H1 (cell line): ENCODE results near the gene BRSK2. TPM values are rescaled to one million over a fixed set of nuclear protein-coding genes. Genes with fewer than 3 reads are reported as not detected.
"Not testable (repeated sequence)": the region's sequence is repeated elsewhere in the genome, so short reads cannot be mapped to it uniquely, and the experiment has no call there.

Experiments
- CTCF ChIA-PET: fragments of 300-600 bp; sonication (Branson Sonifier 250); formaldehyde crosslinking; loops from one replicate; lab custom pipeline; 2021; ENCODE audit not compliant: partially characterized antibody; lab: Charles Lee
- POLR2A ChIA-PET: fragments of 300-600 bp; sonication (Branson Sonifier 250); formaldehyde crosslinking; loops from one replicate; lab custom pipeline; 2021; ENCODE audit warnings: inconsistent platforms; ENCODE audit not compliant: partially characterized antibody; lab: Charles Lee
- DNase-seq, 2 experiments: peaks; one replicate each; pipeline versions ENCODE4 v3.0.0 to v3.0.0-alpha.2; 2010 to 2022; ENCODE audit warnings: low spot score in 2 of 2, low read depth in 1 of 2, mixed read lengths in 1 of 2
- FAIRE-seq: peaks from 2 replicates; lab custom pipeline; 2011; peaks lifted over from hg19 to GRCh38; lab: Jason Lieb, UNC
- H2AFZ ChIP-seq: 2 replicates; pipeline ENCODE4 v1.8.1; 2012; ENCODE audit warnings: low read length, inconsistent platforms
- H2AK5ac ChIP-seq: 2 replicates; pipeline ENCODE4 v1.6.1; 2013; ENCODE audit warnings: low read depth, low read length
- H2BK120ac ChIP-seq: replicated peaks from 2 replicates; pipeline ENCODE3; 2013; ENCODE audit warnings: low read depth, low read length, inconsistent platforms
- H2BK12ac ChIP-seq: 2 replicates; pipeline ENCODE4 v1.6.1; 2013; ENCODE audit warnings: low read depth, low read length
- H2BK15ac ChIP-seq: 2 replicates; pipeline ENCODE4 v1.6.1; 2013; ENCODE audit warnings: low read length
- H2BK20ac ChIP-seq: 2 replicates; pipeline ENCODE4 v1.6.1; 2013; ENCODE audit warnings: low read length
- H2BK5ac ChIP-seq: 2 replicates; pipeline ENCODE4 v1.6.1; 2013; ENCODE audit warnings: low read depth, low read length
- H3K14ac ChIP-seq: 2 replicates; pipeline ENCODE4 v1.6.1; 2013; ENCODE audit warnings: inconsistent platforms; ENCODE audit not compliant: insufficient read length
- H3K18ac ChIP-seq: 2 replicates; pipeline ENCODE4 v1.6.1; 2013; ENCODE audit warnings: low read length; ENCODE audit errors: extremely low read depth
- H3K23ac ChIP-seq: 2 replicates; pipeline ENCODE4 v1.6.1; 2013; ENCODE audit warnings: inconsistent platforms; ENCODE audit not compliant: insufficient read length
- H3K23me2 ChIP-seq: 2 replicates; pipeline ENCODE4 v1.6.1; 2013; ENCODE audit warnings: low read depth, low read length
- H3K27ac ChIP-seq: 2 replicates; pipeline ENCODE4 v1.6.1; 2011; ENCODE audit warnings: low read depth, low read length, inconsistent platforms
- H3K27me3 ChIP-seq, 4 experiments: replicated peaks in 1 of 4; 1 replicate in 1 of 4; 2 replicates in 3 of 4; pipeline versions ENCODE4 v1.6.1 to v1.8.1; 2011 to 2013; ENCODE audit warnings: low read length in 3 of 4, mild to moderate bottlenecking in 3 of 4, inconsistent platforms in 2 of 4, mixed read lengths in 2 of 4, moderate library complexity in 1 of 4; ENCODE audit not compliant: control insufficient read depth in 3 of 4, insufficient read depth in 3 of 4; ENCODE audit errors: extremely low read depth in 1 of 4
- H3K36me3 ChIP-seq, 4 experiments: 2 replicates each; pipeline versions ENCODE4 v1.6.1 to v1.8.1; 2011 to 2013; ENCODE audit warnings: mild to moderate bottlenecking in 4 of 4, low read length in 3 of 4, moderate library complexity in 2 of 4, control low read depth in 1 of 4, inconsistent platforms in 1 of 4; ENCODE audit not compliant: insufficient read depth in 4 of 4, control insufficient read depth in 2 of 4
- H3K4ac ChIP-seq: replicated peaks from 2 replicates; pipeline ENCODE3; 2013; ENCODE audit warnings: low read length, low read depth, mixed read lengths, inconsistent platforms; ENCODE audit not compliant: insufficient read length
- H3K4me1 ChIP-seq, 4 experiments: replicated peaks in 1 of 4; 1 replicate in 1 of 4; 2 replicates in 3 of 4; pipeline versions ENCODE4 v1.6.1 to v1.8.1; 2011 to 2013; ENCODE audit warnings: low read length in 3 of 4, inconsistent platforms in 2 of 4, mixed read lengths in 1 of 4; ENCODE audit not compliant: insufficient read depth in 4 of 4, control insufficient read depth in 3 of 4
- H3K4me2 ChIP-seq, 2 experiments: 2 replicates each; pipeline versions ENCODE4 v1.6.1 to v1.8.1; 2011 to 2013; ENCODE audit warnings: low read depth in 2 of 2, low read length in 2 of 2, control low read depth in 1 of 2, inconsistent platforms in 1 of 2, mild to moderate bottlenecking in 1 of 2; ENCODE audit not compliant: insufficient read depth in 1 of 2
- H3K4me3 ChIP-seq, 4 experiments: fragments of 200-600, 300-600 bp in 1 of 4; sonication (generic), shearing (Covaris generic), sonication (Bioruptor Twin) in 1 of 4; 2 replicates each; pipeline versions ENCODE4 v1.5.1 to v1.8.1; 2011 to 2016; ENCODE audit warnings: low read length in 4 of 4, low read depth in 3 of 4, control low read depth in 2 of 4, inconsistent platforms in 2 of 4, mild to moderate bottlenecking in 2 of 4, mixed read lengths in 1 of 4, moderate library complexity in 1 of 4; ENCODE audit not compliant: insufficient read depth in 2 of 4; ENCODE audit errors: extremely low read depth in 1 of 4
- H3K56ac ChIP-seq: replicated peaks from 2 replicates; pipeline ENCODE3; 2013; ENCODE audit warnings: low read depth, mild to moderate bottlenecking, mixed read lengths, low read length, inconsistent platforms; ENCODE audit not compliant: insufficient read length
- H3K79me1 ChIP-seq: 2 replicates; pipeline ENCODE4 v1.6.1; 2013; ENCODE audit warnings: low read depth, low read length, control low read depth
- H3K79me2 ChIP-seq, 2 experiments: 2 replicates each; pipeline versions ENCODE4 v1.6.1 to v1.8.1; 2012 to 2013; ENCODE audit warnings: low read length in 2 of 2, mild to moderate bottlenecking in 2 of 2, inconsistent platforms in 1 of 2; ENCODE audit not compliant: insufficient read depth in 2 of 2, control insufficient read depth in 1 of 2
- H3K9ac ChIP-seq, 4 experiments: replicated peaks in 1 of 4; 1 replicate in 1 of 4; 2 replicates in 3 of 4; pipeline versions ENCODE4 v1.6.1 to v1.8.1; 2011 to 2013; ENCODE audit warnings: low read depth in 3 of 4, low read length in 3 of 4, control low read depth in 2 of 4, mild to moderate bottlenecking in 2 of 4, moderate library complexity in 2 of 4, inconsistent platforms in 1 of 4; ENCODE audit errors: extremely low read depth in 1 of 4
- H3K9me3 ChIP-seq, 2 experiments: 2 replicates each; pipeline versions ENCODE4 v1.6.1 to v1.8.1; 2012 to 2013; ENCODE audit warnings: mild to moderate bottlenecking in 2 of 2, moderate library complexity in 2 of 2, control low read depth in 1 of 2, inconsistent platforms in 1 of 2, low read depth in 1 of 2, low read length in 1 of 2, mixed read lengths in 1 of 2; ENCODE audit not compliant: insufficient read depth in 2 of 2
- H4K20me1 ChIP-seq, 2 experiments: replicated peaks in 1 of 2; 2 replicates each; pipeline versions ENCODE3 to v1.8.1; 2011 to 2013; ENCODE audit warnings: inconsistent platforms in 2 of 2, low read length in 2 of 2, mild to moderate bottlenecking in 1 of 2; ENCODE audit not compliant: insufficient read depth in 2 of 2, control insufficient read depth in 1 of 2
- H4K5ac ChIP-seq: 2 replicates; pipeline ENCODE4 v1.6.1; 2013; ENCODE audit warnings: low read length, low read depth, mixed read lengths, inconsistent platforms; ENCODE audit not compliant: insufficient read length
- H4K8ac ChIP-seq: 2 replicates; pipeline ENCODE4 v1.8.0; 2013; ENCODE audit warnings: mild to moderate bottlenecking, moderate library complexity, low read length, inconsistent platforms; ENCODE audit not compliant: insufficient read depth; ENCODE audit errors: extremely low read depth
- H4K91ac ChIP-seq: replicated peaks from 2 replicates; pipeline ENCODE3; 2013; ENCODE audit warnings: low read length, mixed read lengths, inconsistent platforms; ENCODE audit not compliant: insufficient read length
- EP300 ChIP-seq, 2 experiments: IDR thresholded peaks; 1 replicate in 1 of 2; 2 replicates in 1 of 2; pipeline ENCODE4 v1.6.1; 2011 to 2012; ENCODE audit warnings: low read depth in 2 of 2, low read length in 2 of 2, mild to moderate bottlenecking in 2 of 2, borderline replicate concordance in 1 of 2, inconsistent platforms in 1 of 2, moderate library complexity in 1 of 2
- JUND ChIP-seq: IDR thresholded peaks from 2 replicates; pipeline ENCODE4 v1.6.1; 2011; ENCODE audit warnings: mild to moderate bottlenecking, improper control_type of control experiment, low read length
- PHF8 ChIP-seq: fragments of 200-600 bp; sonication (generic); conservative IDR thresholded peaks from 2 replicates; pipeline ENCODE4 v1.7.1; 2012; ENCODE audit warnings: low read depth, mild to moderate bottlenecking, inconsistent platforms, low read length, moderate library complexity
- SRF ChIP-seq: IDR thresholded peaks from 2 replicates; pipeline ENCODE4 v1.6.1; 2011; ENCODE audit warnings: mild to moderate bottlenecking, low read depth, low read length, moderate library complexity
- WGBS, 2 experiments: shearing (Covaris generic) in 1 of 2; methylation state at CpG; one replicate each; pipeline versions ENCODE4 v1.1.6 to v1.1.7; 2013 to 2015; ENCODE audit warnings: low lambda C conversion rate in 2 of 2, mixed read lengths in 2 of 2, inconsistent platforms in 1 of 2, low coverage in 1 of 2, missing lambda C conversion rate in 1 of 2; ENCODE audit not compliant: insufficient replicate concordance in 2 of 2, insufficient coverage in 1 of 2, insufficient read length in 1 of 2; ENCODE audit errors: extremely low coverage in 1 of 2, missing lambda C conversion rate in 1 of 2; 5-methylcytosine and 5-hydroxymethylcytosine counted together
- polyA plus RNA-seq, 7 experiments: library from polyadenylated mRNA; depleted of rRNA in 3 of 7; stranded (reverse) in 5 of 7; unstranded in 2 of 7; fragments of >200 nt in 5 of 7; fragments of 200-250 nt in 2 of 7; gene quantifications; 1 replicate in 5 of 7; 2 replicates in 1 of 7; 4 replicates in 1 of 7; pipeline versions ENCODE4 v1.2.1 to v1.2.3, GENCODE V29; 2011 to 2013; ENCODE audit warnings: missing spikeins in 2 of 7, mixed read lengths in 2 of 7
- total RNA-seq: library from RNA; stranded (reverse); fragmentation: NEBNext Ultra II Directional; extraction: Animal tissue kit (Norgen Biotek cat#: 25700); gene quantifications from 2 replicates; pipeline ENCODE4 v1.2.1, GENCODE V29; 2021
- TF ChIP-seq, protein P1 (sequence below): IDR thresholded peaks from 2 replicates; pipeline ENCODE4 v1.6.1; 2011; ENCODE audit warnings: low read depth, mild to moderate bottlenecking, low read length; ENCODE audit not compliant: insufficient read depth

Gene BRSK2
- total and polyA plus RNA-seq, 2 of the 8 experiments (the other 6 are each of a cell fraction or from before 2014, with no cell fraction given) = 17.3 to 27.1 TPM

- TF ChIP-seq, protein P1, sequence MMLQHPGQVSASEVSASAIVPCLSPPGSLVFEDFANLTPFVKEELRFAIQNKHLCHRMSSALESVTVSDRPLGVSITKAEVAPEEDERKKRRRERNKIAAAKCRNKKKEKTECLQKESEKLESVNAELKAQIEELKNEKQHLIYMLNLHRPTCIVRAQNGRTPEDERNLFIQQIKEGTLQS = no peak
- TF ChIP-seq SRF (no peak), EP300 (IDR thresholded peaks at IDR 0.05; ENCODE audit: borderline replicate concordance in 1 of 2, low read depth in 2 of 2, low read length in 2 of 2) (no peak), PHF8 (no peak), JUND (no peak)
Measured at GRCh38 chr11:1509626-1510255, 120.0 kb downstream of the BRSK2 start (continued).

DNA sequence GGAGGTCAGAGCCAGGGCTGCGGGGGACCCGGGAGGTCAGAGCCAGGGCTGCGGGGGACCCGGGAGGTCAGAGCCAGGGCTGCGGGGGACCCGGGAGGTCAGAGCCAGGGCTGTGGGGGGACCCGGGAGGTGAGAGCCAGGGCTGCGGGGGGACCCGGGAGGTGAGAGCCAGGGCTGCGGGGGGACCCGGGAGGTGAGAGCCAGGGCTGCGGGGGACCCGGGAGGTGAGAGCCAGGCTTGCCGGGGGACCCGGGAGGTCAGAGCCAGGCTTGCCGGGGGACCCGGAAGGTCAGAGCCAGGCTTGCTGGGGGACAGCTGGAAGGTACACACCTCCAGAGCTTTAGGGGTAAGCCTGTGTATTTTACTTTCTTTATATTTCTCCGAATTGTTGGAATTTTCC, 120.6 kb downstream of the BRSK2 start:
- H3K18ac ChIP-seq, H2AFZ ChIP-seq, H3K56ac ChIP-seq, DNase-seq, H2BK15ac ChIP-seq, H3K4me3 ChIP-seq, FAIRE-seq, POLR2A ChIA-PET, H3K27me3 ChIP-seq, H4K91ac ChIP-seq, H2AK5ac ChIP-seq, H2BK12ac ChIP-seq, H3K9me3 ChIP-seq, H3K14ac ChIP-seq, H2BK20ac ChIP-seq, H3K36me3 ChIP-seq, H4K5ac ChIP-seq, H3K9ac ChIP-seq, H3K23ac ChIP-seq, H3K4ac ChIP-seq, H3K27ac ChIP-seq, H2BK5ac ChIP-seq, H3K4me2 ChIP-seq, H4K8ac ChIP-seq, H2BK120ac ChIP-seq, H3K23me2 ChIP-seq: not testable (repeated sequence)
- H3K79me2 ChIP-seq = peaks cover 0 to 24% of the 10 kb centered on the region in 2 experiments; a peak in 1 of 4 replicates
- WGBS, 2 experiments = 89% methylated on average over 1 of the region's 18 CpGs; no CpG with 5 or more reads in 1 of the 2 experiments
- H3K79me1 ChIP-seq = peaks cover 22% of the 10 kb centered on the region
- CTCF ChIA-PET = interaction anchor here (1.0 kb wide), 1 partner anchor 26 kb away, joined by 3 read pairs; no protein-coding TSS in a partner anchor
- peaks cover 2 to 18% of the 10 kb centered on the region in 2 experiments for H4K20me1 ChIP-seq
- H3K4me1 ChIP-seq = peaks cover 0 to 21% (median 15%) of the 10 kb centered on the region in 4 experiments; a peak in 6 of 7 replicates
